ENCODE results near the gene JAM3. TPM values are rescaled to one million over a fixed set of nuclear protein-coding genes. Genes with fewer than 3 reads are reported as not detected.

Gene JAM3
- total RNA-seq, 2 experiments from 2014 or later, result 24.9 to 26.8 TPM

GRCh38 chr11:134146598-134146997 lies 77.7 kb downstream of the JAM3 start:
- no peak for TF ChIP-seq CTCF (IDR thresholded peaks at IDR 0.05)
- Mint-ChIP-seq H3K9me3 (no peaks in the 10 kb centered on the region), H3K4me3 (no peak overlapping the region), H3K27me3 (no peaks in the 10 kb centered on the region), H3K36me3 (ENCODE audit: low read depth) (peaks cover 28% of the 10 kb centered on the region), H3K27ac (no peak overlapping the region), H3K4me1 (ENCODE audit: low read depth) (peaks cover 10% of the 10 kb centered on the region)
- intact Hi-C loops (cut with micrococcal nuclease), result no loop called here
- DNase-seq (no peak), ATAC-seq (no peak)
- POLR2A ChIA-PET, result interaction anchor here (0.6 to 1.3 kb wide), 2 partner anchors 41 to 228 kb away, joined by 3 read pairs; no protein-coding TSS in a partner anchor
- CTCF ChIA-PET, result no interaction called here

GRCh38 chr11:134149371-134149770 lies 80.5 kb downstream of the JAM3 start:
- no peak for TF ChIP-seq CTCF (IDR thresholded peaks at IDR 0.05)
- Mint-ChIP-seq H3K27me3 (no peaks in the 10 kb centered on the region), H3K36me3 (ENCODE audit: low read depth) (peaks cover 40% of the 10 kb centered on the region), H3K9me3 (no peaks in the 10 kb centered on the region), H3K4me3 (no peak overlapping the region), H3K27ac (no peak overlapping the region), H3K4me1 (ENCODE audit: low read depth) (peaks cover under 1% of the 10 kb centered on the region)
- ChIA-PET CTCF (interaction anchor here (1.2 to 1.6 kb wide), 2 partner anchors 13 to 99 kb away, joined by 3 read pairs; no protein-coding TSS in a partner anchor), POLR2A (interaction anchor here (1.4 to 1.6 kb wide), 2 partner anchors 26 to 38 kb away, joined by 3 to 4 read pairs; no protein-coding TSS in a partner anchor)
- intact Hi-C loops (cut with micrococcal nuclease), result no loop called here
- ATAC-seq (no peak), DNase-seq (no peak)

- DNase-seq (peak; percentile 25), ATAC-seq (peak; percentile 63)
- Mint-ChIP-seq H3K27me3 (no peaks in the 10 kb centered on the region), H3K36me3 (ENCODE audit: low read depth) (peaks cover 38% of the 10 kb centered on the region), H3K9me3 (no peaks in the 10 kb centered on the region), H3K4me3 (no peak overlapping the region), H3K4me1 (ENCODE audit: low read depth) (no peaks in the 10 kb centered on the region), H3K27ac (no peak overlapping the region)
- CTCF ChIA-PET, result interaction anchor here (1.2 to 1.6 kb wide), 2 partner anchors 14 to 100 kb away, joined by 3 read pairs; no protein-coding TSS in a partner anchor
- no peak for TF ChIP-seq CTCF (IDR thresholded peaks at IDR 0.05)
- POLR2A ChIA-PET, result interaction anchor here (1.4 to 1.6 kb wide), 3 partner anchors 9 to 37 kb away, joined by 3 to 4 read pairs (median 4); no protein-coding TSS in a partner anchor
- intact Hi-C loops (cut with micrococcal nuclease), result no loop called here
These were observed 81.5 kb downstream of the JAM3 start for GRCh38 chr11:134150195-134150903.

GRCh38 chr11:134151083-134151747 lies 82.3 kb downstream of the JAM3 start:
- Mint-ChIP-seq H3K27me3 (no peaks in the 10 kb centered on the region), H3K27ac (no peak overlapping the region), H3K4me3 (no peak overlapping the region), H3K9me3 (no peaks in the 10 kb centered on the region), H3K36me3 (ENCODE audit: low read depth) (peaks cover 46% of the 10 kb centered on the region), H3K4me1 (ENCODE audit: low read depth) (no peaks in the 10 kb centered on the region)
- POLR2A ChIA-PET, result interaction anchor here (0.5 to 1.6 kb wide), 2 partner anchors 8 to 39 kb away, joined by 3 to 4 read pairs; no protein-coding TSS in a partner anchor
- no peak for DNase-seq
- no peak for ATAC-seq
- intact Hi-C loops (cut with micrococcal nuclease), result no loop called here
- CTCF ChIA-PET, result no interaction called here
- TF ChIP-seq CTCF (IDR thresholded peaks at IDR 0.05), result no peak

GRCh38 chr11:134152696-134153095 lies 83.8 kb downstream of the JAM3 start:
- ChIA-PET CTCF (interaction anchor here (0.8 kb wide), 1 partner anchor 102 kb away, joined by 4 read pairs; no protein-coding TSS in a partner anchor), POLR2A (interaction anchor here (0.6 kb wide), 1 partner anchor 137 kb away, joined by 3 read pairs; no protein-coding TSS in a partner anchor)
- Mint-ChIP-seq H3K27me3 (no peaks in the 10 kb centered on the region), H3K4me1 (ENCODE audit: low read depth) (no peaks in the 10 kb centered on the region), H3K27ac (no peak overlapping the region), H3K4me3 (no peak overlapping the region), H3K36me3 (ENCODE audit: low read depth) (peaks cover 51% of the 10 kb centered on the region), H3K9me3 (no peaks in the 10 kb centered on the region)
- intact Hi-C loops (cut with micrococcal nuclease), result no loop called here
- ATAC-seq (no peak), DNase-seq (no peak)
- TF ChIP-seq CTCF (IDR thresholded peaks at IDR 0.05), result no peak
